H9 (cell line): Measurements from ENCODE around the gene BAIAP2. TPM values are rescaled to one million over a fixed set of nuclear protein-coding genes. Genes with fewer than 3 reads are reported as not detected.

Source experiments
- DNase-seq: peaks from one replicate; pipeline ENCODE4 v3.0.0-alpha.2; 2017
- H2AFZ ChIP-seq: one replicate; pipeline ENCODE4 v1.6.1; 2013; ENCODE audit warnings: mild to moderate bottlenecking, low read length, control low read depth, moderate library complexity
- H2AK5ac ChIP-seq: 2 replicates; pipeline ENCODE4 v1.6.1; 2013; ENCODE audit warnings: low read length, control low read depth, mixed read lengths; ENCODE audit not compliant: insufficient read length
- H2BK120ac ChIP-seq: one replicate; pipeline ENCODE4 v1.6.1; 2013; ENCODE audit warnings: low read depth, mild to moderate bottlenecking, low read length, control low read depth, inconsistent platforms; ENCODE audit not compliant: poor library complexity, severe bottlenecking
- H2BK12ac ChIP-seq: 2 replicates; pipeline ENCODE4 v1.6.1; 2013; ENCODE audit warnings: low read length, control low read depth, mixed read lengths, low read depth; ENCODE audit not compliant: insufficient read length
- H2BK15ac ChIP-seq: 2 replicates; pipeline ENCODE4 v1.6.1; 2013; ENCODE audit warnings: low read depth, low read length, control low read depth
- H2BK20ac ChIP-seq: one replicate; pipeline ENCODE4 v1.6.1; 2013; ENCODE audit warnings: low read depth, mild to moderate bottlenecking, low read length, control low read depth, inconsistent platforms; ENCODE audit not compliant: poor library complexity, severe bottlenecking
- H2BK5ac ChIP-seq: 2 replicates; pipeline ENCODE4 v1.6.1; 2013; ENCODE audit warnings: low read length, control low read depth, mixed read lengths; ENCODE audit not compliant: insufficient read length
- H3K14ac ChIP-seq: 2 replicates; pipeline ENCODE4 v1.6.1; 2013; ENCODE audit warnings: low read length, control low read depth; ENCODE audit not compliant: insufficient read depth
- H3K18ac ChIP-seq: 2 replicates; pipeline ENCODE4 v1.6.1; 2013; ENCODE audit warnings: low read depth, mild to moderate bottlenecking, mixed read lengths, low read length, control low read depth; ENCODE audit not compliant: insufficient read length
- H3K23ac ChIP-seq: 2 replicates; pipeline ENCODE4 v1.6.1; 2013; ENCODE audit warnings: low read length, control low read depth, mixed read lengths, low read depth; ENCODE audit not compliant: insufficient read length
- H3K23me2 ChIP-seq: 2 replicates; pipeline ENCODE4 v1.6.1; 2013; ENCODE audit warnings: low read depth, mild to moderate bottlenecking, mixed read lengths, low read length, control low read depth; ENCODE audit not compliant: insufficient read length, poor library complexity, severe bottlenecking
- H3K27ac ChIP-seq: 2 replicates; pipeline ENCODE4 v1.5.1; 2013; ENCODE audit warnings: low read length, control low read depth, mixed read lengths, low read depth; ENCODE audit not compliant: insufficient read length
- H3K27me3 ChIP-seq: 2 replicates; pipeline ENCODE4 v1.6.1; 2013; ENCODE audit warnings: low read length, control low read depth, inconsistent platforms; ENCODE audit not compliant: insufficient read depth
- H3K4ac ChIP-seq: 2 replicates; pipeline ENCODE4 v1.6.1; 2013; ENCODE audit warnings: low read depth, mild to moderate bottlenecking, control low read depth, inconsistent platforms, low read length, moderate library complexity
- H3K4me1 ChIP-seq: 2 replicates; pipeline ENCODE4 v1.6.1; 2013; ENCODE audit warnings: low read length, control low read depth, inconsistent platforms; ENCODE audit not compliant: insufficient read depth
- H3K4me2 ChIP-seq: 2 replicates; pipeline ENCODE4 v1.6.1; 2013; ENCODE audit warnings: low read length, control low read depth, mixed read lengths; ENCODE audit not compliant: insufficient read length, insufficient read depth
- H3K56ac ChIP-seq: 2 replicates; pipeline ENCODE4 v1.6.1; 2013; ENCODE audit warnings: low read depth, mild to moderate bottlenecking, mixed read lengths, low read length, control low read depth; ENCODE audit not compliant: insufficient read length
- H3K79me1 ChIP-seq: 2 replicates; pipeline ENCODE4 v1.6.1; 2013; ENCODE audit warnings: low read depth, mild to moderate bottlenecking, moderate library complexity, low read length, control low read depth, inconsistent platforms; ENCODE audit not compliant: insufficient read depth, poor library complexity, severe bottlenecking
- H3K79me2 ChIP-seq: 2 replicates; pipeline ENCODE4 v1.6.1; 2013; ENCODE audit warnings: low read length, control low read depth, inconsistent platforms; ENCODE audit not compliant: insufficient read depth
- H3K9ac ChIP-seq: 2 replicates; pipeline ENCODE4 v1.6.1; 2013; ENCODE audit warnings: low read length, control low read depth, mixed read lengths; ENCODE audit not compliant: insufficient read length; ENCODE audit errors: extremely low read depth
- H3K9me3 ChIP-seq: one replicate; pipeline ENCODE4 v1.6.1; 2013; ENCODE audit warnings: low read depth, low read length, inconsistent platforms; ENCODE audit not compliant: control insufficient read depth
- H3T11ph ChIP-seq: one replicate; pipeline ENCODE4 v1.6.1; 2013; ENCODE audit warnings: mild to moderate bottlenecking, low read length, control low read depth, inconsistent platforms
- H4K20me1 ChIP-seq: one replicate; pipeline ENCODE4 v1.6.1; 2013; ENCODE audit not compliant: control insufficient read depth, insufficient read length, insufficient read depth
- H4K5ac ChIP-seq: 2 replicates; pipeline ENCODE4 v1.6.1; 2013; ENCODE audit warnings: low read depth, mild to moderate bottlenecking, mixed read lengths, low read length, control low read depth; ENCODE audit not compliant: insufficient read length
- H4K8ac ChIP-seq: replicated peaks from 2 replicates; pipeline ENCODE4 v1.6.1; 2013; ENCODE audit warnings: low read length, control low read depth, mixed read lengths, low read depth; ENCODE audit not compliant: insufficient read length
- H4K91ac ChIP-seq: 2 replicates; pipeline ENCODE4 v1.6.1; 2013; ENCODE audit warnings: low read depth, mild to moderate bottlenecking, moderate library complexity, mixed read lengths, low read length, control low read depth; ENCODE audit not compliant: insufficient read length
- H3K27ac Mint-ChIP-seq, 3 experiments: 2 replicates in 2 of 3; 3 replicates in 1 of 3; pipeline ENCODE4 v1.8.0; 2020 to 2021; ENCODE audit warnings: mixed read lengths in 3 of 3, mild to moderate bottlenecking in 1 of 3, moderate library complexity in 1 of 3
- H3K27me3 Mint-ChIP-seq: 2 replicates; pipeline ENCODE4 v1.8.0; 2021; ENCODE audit warnings: low read depth, mild to moderate bottlenecking, moderate library complexity, mixed read lengths
- H3K36me3 Mint-ChIP-seq, 3 experiments: 2 replicates in 2 of 3; 3 replicates in 1 of 3; pipeline ENCODE4 v1.8.0; 2020 to 2021; ENCODE audit warnings: low read depth in 3 of 3, mixed read lengths in 3 of 3; ENCODE audit not compliant: insufficient read depth in 1 of 3
- H3K4me1 Mint-ChIP-seq, 2 experiments: 2 replicates each; pipeline ENCODE4 v1.8.0; 2020; ENCODE audit warnings: mixed read lengths in 2 of 2
- H3K4me3 Mint-ChIP-seq, 2 experiments: 2 replicates in 1 of 2; 3 replicates in 1 of 2; pipeline ENCODE4 v1.8.0; 2020 to 2021; ENCODE audit warnings: mild to moderate bottlenecking in 2 of 2, mixed read lengths in 2 of 2, moderate library complexity in 1 of 2
- H3K9me3 Mint-ChIP-seq, 2 experiments: 2 replicates in 1 of 2; 3 replicates in 1 of 2; pipeline ENCODE4 v1.8.0; 2020; ENCODE audit warnings: mild to moderate bottlenecking in 2 of 2, mixed read lengths in 2 of 2, moderate library complexity in 1 of 2
- WGBS: extraction: QIAGEN DNeasy Blood & Tissue Kit; methylation state at CpG from one replicate; pipeline ENCODE4 v1.1.7; 2013; ENCODE audit warnings: missing lambda C conversion rate, low lambda C conversion rate, mixed read lengths; ENCODE audit not compliant: insufficient read length; ENCODE audit errors: extremely low coverage; 5-methylcytosine and 5-hydroxymethylcytosine counted together
- total RNA-seq: library from RNA; stranded (reverse); gene quantifications from 2 replicates; pipeline ENCODE4 v1.2.1, GENCODE V29; 2021
- TF ChIP-seq, protein P1 (sequence below): fragments of 200-600 bp; sonication (generic); conservative IDR thresholded peaks from 3 replicates; pipeline ENCODE4 v1.8.0; 2021; ENCODE audit warnings: antibody characterized with exemption, mild to moderate bottlenecking

The BAIAP2 gene
- total RNA-seq, 1 experiment from 2014 or later, result 27.8 TPM

DNA sequence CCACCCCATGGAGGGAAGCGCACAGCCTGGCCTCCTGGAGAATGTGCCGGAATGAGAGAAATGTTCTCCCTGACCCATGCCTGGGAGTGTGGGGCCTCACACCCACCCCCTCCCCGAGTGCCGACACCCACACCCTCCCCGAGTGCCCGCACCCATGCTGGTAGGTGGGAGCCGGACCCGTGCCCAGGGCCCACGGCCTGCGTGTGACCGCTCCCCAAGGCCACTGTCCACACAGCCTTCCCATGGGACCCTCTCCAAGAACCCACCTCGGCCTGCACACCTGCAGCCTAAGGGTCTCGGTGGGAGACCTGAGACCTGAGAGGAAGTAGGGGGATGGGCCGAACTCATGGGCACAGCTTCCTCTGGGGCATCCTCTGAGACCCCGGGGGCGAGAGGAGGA lies 127.0 kb downstream of the BAIAP2 start:
- peaks cover 4% of the 10 kb centered on the region for H3K27me3 Mint-ChIP-seq
- H3K27ac Mint-ChIP-seq, result no peak overlapping the region; a peak in 1 of 7 replicates

More for the DNA sequence above, 127.0 kb downstream of the BAIAP2 start:
- H3K27me3 ChIP-seq, result no peaks in the 10 kb centered on the region
- no peak overlapping the region for H2BK15ac ChIP-seq
- H3T11ph ChIP-seq, result no peak overlapping the region
- no peak overlapping the region for H2BK12ac ChIP-seq
- no peaks in the 10 kb centered on the region for H3K9me3 ChIP-seq
- H4K20me1 ChIP-seq, result peaks cover 4% of the 10 kb centered on the region
- H4K91ac ChIP-seq, result no peak overlapping the region
- H3K56ac ChIP-seq, result no peak overlapping the region
- H2BK20ac ChIP-seq, result no peak overlapping the region
- H2BK5ac ChIP-seq, result no peak overlapping the region
- H2BK120ac ChIP-seq, result no peak overlapping the region
- H3K23me2 ChIP-seq, result peaks cover 3% of the 10 kb centered on the region
- no peaks in the 10 kb centered on the region for H3K79me2 ChIP-seq
- H3K4ac ChIP-seq, result no peak overlapping the region
- Mint-ChIP-seq H3K4me1 (no peaks in the 10 kb centered on the region), H3K36me3 (no peaks in the 10 kb centered on the region), H3K9me3 (no peaks in the 10 kb centered on the region), H3K4me3 (no peak overlapping the region)
- no peak overlapping the region for H3K4me2 ChIP-seq
- H2AFZ ChIP-seq, result no peak overlapping the region
- no peak overlapping the region for H3K27ac ChIP-seq
- TF ChIP-seq, protein P1, sequence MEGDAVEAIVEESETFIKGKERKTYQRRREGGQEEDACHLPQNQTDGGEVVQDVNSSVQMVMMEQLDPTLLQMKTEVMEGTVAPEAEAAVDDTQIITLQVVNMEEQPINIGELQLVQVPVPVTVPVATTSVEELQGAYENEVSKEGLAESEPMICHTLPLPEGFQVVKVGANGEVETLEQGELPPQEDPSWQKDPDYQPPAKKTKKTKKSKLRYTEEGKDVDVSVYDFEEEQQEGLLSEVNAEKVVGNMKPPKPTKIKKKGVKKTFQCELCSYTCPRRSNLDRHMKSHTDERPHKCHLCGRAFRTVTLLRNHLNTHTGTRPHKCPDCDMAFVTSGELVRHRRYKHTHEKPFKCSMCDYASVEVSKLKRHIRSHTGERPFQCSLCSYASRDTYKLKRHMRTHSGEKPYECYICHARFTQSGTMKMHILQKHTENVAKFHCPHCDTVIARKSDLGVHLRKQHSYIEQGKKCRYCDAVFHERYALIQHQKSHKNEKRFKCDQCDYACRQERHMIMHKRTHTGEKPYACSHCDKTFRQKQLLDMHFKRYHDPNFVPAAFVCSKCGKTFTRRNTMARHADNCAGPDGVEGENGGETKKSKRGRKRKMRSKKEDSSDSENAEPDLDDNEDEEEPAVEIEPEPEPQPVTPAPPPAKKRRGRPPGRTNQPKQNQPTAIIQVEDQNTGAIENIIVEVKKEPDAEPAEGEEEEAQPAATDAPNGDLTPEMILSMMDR, result no peak
- WGBS, result no CpG with 5 or more reads among the region's 16 CpGs
- H4K5ac ChIP-seq, result no peak overlapping the region
- no peak overlapping the region for H3K23ac ChIP-seq
- H3K79me1 ChIP-seq, result no peaks in the 10 kb centered on the region
- no peak overlapping the region for H2AK5ac ChIP-seq
- no peak overlapping the region for H4K8ac ChIP-seq
- H3K14ac ChIP-seq, result no peak overlapping the region
- H3K9ac ChIP-seq, result no peak overlapping the region
- DNase-seq, result no peak
- H3K18ac ChIP-seq, result no peak overlapping the region
- no peaks in the 10 kb centered on the region for H3K4me1 ChIP-seq
